HepG2 (cell line): Measurements from ENCODE around the gene EFCAB8. TPM values are rescaled to one million over a fixed set of nuclear protein-coding genes. Genes with fewer than 3 reads are reported as not detected.

ENCODE experiments used
- ARNTL ChIP-seq: sonication (generic); formaldehyde crosslinking; IDR thresholded peaks from 2 replicates; pipeline ENCODE4 v1.4.0; 2020; ENCODE audit warnings: mild to moderate bottlenecking, missing genetic modification reagents
- ASH2L ChIP-seq: fragments of 300-600, 200-600 bp; sonication (generic); IDR thresholded peaks from 2 replicates; pipeline ENCODE4 v1.7.0; 2017; ENCODE audit warnings: low read depth, mild to moderate bottlenecking, moderate library complexity, mixed read lengths, low read length; ENCODE audit not compliant: insufficient read length
- CEBPB ChIP-seq: IDR thresholded peaks from 2 replicates; pipeline ENCODE4 v1.6.1; 2011; ENCODE audit warnings: low read depth, low read length, improper control_type of control experiment, borderline replicate concordance
- KDM3A ChIP-seq: IDR thresholded peaks from 2 replicates; pipeline ENCODE4 v1.6.1; 2018; ENCODE audit warnings: low read depth, missing compliant biosample characterization
- MTA1 ChIP-seq: sonication (generic); formaldehyde crosslinking; IDR thresholded peaks from 2 replicates; pipeline ENCODE4 v1.4.0; 2020; ENCODE audit warnings: missing genetic modification reagents, mild to moderate bottlenecking, borderline replicate concordance
- MTF2 ChIP-seq: sonication (generic); formaldehyde crosslinking; IDR thresholded peaks from 2 replicates; pipeline ENCODE4 v1.5.0; 2020; ENCODE audit warnings: missing genetic modification reagents, borderline replicate concordance
- RFX1 ChIP-seq: fragments of 450-650 bp; IDR thresholded peaks from 2 replicates; pipeline ENCODE4 v1.6.1; 2017
- SMAD1 ChIP-seq: sonication (generic); formaldehyde crosslinking; IDR thresholded peaks from 2 replicates; pipeline ENCODE4 v1.4.0; 2020; ENCODE audit warnings: missing genetic modification reagents, low read depth, mild to moderate bottlenecking, borderline replicate concordance
- TBX3 ChIP-seq: fragments of 450-650 bp; IDR thresholded peaks from 2 replicates; pipeline ENCODE4 v1.6.1; 2017; ENCODE audit warnings: antibody characterized with exemption, mild to moderate bottlenecking, inconsistent platforms, borderline replicate concordance
- TCF7 ChIP-seq: sonication (generic); IDR thresholded peaks from 2 replicates; pipeline ENCODE4 v1.6.1; 2016; ENCODE audit warnings: antibody characterized with exemption, low read depth
- TOE1 ChIP-seq: sonication (generic); formaldehyde crosslinking; IDR thresholded peaks from 2 replicates; pipeline ENCODE4 v1.4.0; 2020; ENCODE audit warnings: mild to moderate bottlenecking, missing genetic modification reagents
- ZNF3 ChIP-seq: IDR thresholded peaks from 2 replicates; pipeline ENCODE4 v1.7.0; 2017; ENCODE audit warnings: inconsistent platforms
- ZNF558 ChIP-seq: sonication (generic); formaldehyde crosslinking; IDR thresholded peaks from 2 replicates; pipeline ENCODE4 v1.9.0; 2022; ENCODE audit warnings: mild to moderate bottlenecking, missing genetic modification reagents, borderline replicate concordance
- ZNF614 ChIP-seq: IDR thresholded peaks from 2 replicates; pipeline ENCODE4 v1.6.1; 2018; ENCODE audit warnings: missing biosample characterization, missing genetic modification reagents, inconsistent platforms, borderline replicate concordance
- ZNF644 ChIP-seq: IDR thresholded peaks from 2 replicates; pipeline ENCODE4 v1.6.1; 2016; ENCODE audit warnings: low read depth
- ZNF674 ChIP-seq: sonication (generic); formaldehyde crosslinking; IDR thresholded peaks from 2 replicates; pipeline ENCODE4 v1.5.0; 2020; ENCODE audit warnings: low read depth, mild to moderate bottlenecking, missing genetic modification reagents
- ZNF780A ChIP-seq: sonication (generic); formaldehyde crosslinking; IDR thresholded peaks from 2 replicates; pipeline ENCODE4 v1.8.0; 2022; ENCODE audit warnings: mild to moderate bottlenecking, missing genetic modification reagents, moderate library complexity
- ZZZ3 ChIP-seq: sonication (generic); formaldehyde crosslinking; IDR thresholded peaks from 2 replicates; pipeline ENCODE4 v1.4.0; 2020; ENCODE audit warnings: missing genetic modification reagents, mild to moderate bottlenecking, borderline replicate concordance
- polyA plus RNA-seq, 8 experiments: library from polyadenylated mRNA; depleted of rRNA in 3 of 8; stranded (reverse) in 7 of 8; unstranded in 1 of 8; fragments of >200 nt; fragmentation: Illumina TruSeq in 4 of 8; extraction: Trizol in 4 of 8; gene quantifications; 2 replicates each; pipeline versions ENCODE4 v1.2.1 to v1.2.3, GENCODE V29; 2011 to 2016; ENCODE audit warnings: low read depth in 4 of 8, missing spikeins in 1 of 8, mixed read lengths in 1 of 8; ENCODE audit not compliant: insufficient read depth in 1 of 8
- total RNA-seq, 5 experiments: library from RNA; depleted of rRNA; stranded (reverse); fragments of >200 nt; fragmentation: Illumina TruSeq; extraction: Trizol; gene quantifications; 2 replicates each; pipeline ENCODE4 v1.2.3, GENCODE V29; 2016; ENCODE audit warnings: low read depth in 1 of 5
- TF ChIP-seq, protein P1 (sequence below): sonication (generic); formaldehyde crosslinking; IDR thresholded peaks from 2 replicates; pipeline ENCODE4 v1.8.0; 2022; ENCODE audit warnings: missing genetic modification reagents, mild to moderate bottlenecking, inconsistent platforms, borderline replicate concordance
- TF ChIP-seq, protein P2 (sequence below): sonication (generic); formaldehyde crosslinking; conservative IDR thresholded peaks from 2 replicates; pipeline ENCODE4 v1.4.0; 2020; ENCODE audit warnings: missing genetic modification reagents
- TF ChIP-seq, protein P3 (sequence below): IDR thresholded peaks from 2 replicates; pipeline ENCODE4 v1.6.1; 2016; ENCODE audit warnings: mild to moderate bottlenecking, missing biosample characterization, missing genetic modification reagents

EFCAB8 gene
- total and polyA plus RNA-seq, 2 of the 13 experiments (the other 11 are each of a cell fraction or from before 2014, with no cell fraction given): 0.15 to 0.22 TPM

DNA sequence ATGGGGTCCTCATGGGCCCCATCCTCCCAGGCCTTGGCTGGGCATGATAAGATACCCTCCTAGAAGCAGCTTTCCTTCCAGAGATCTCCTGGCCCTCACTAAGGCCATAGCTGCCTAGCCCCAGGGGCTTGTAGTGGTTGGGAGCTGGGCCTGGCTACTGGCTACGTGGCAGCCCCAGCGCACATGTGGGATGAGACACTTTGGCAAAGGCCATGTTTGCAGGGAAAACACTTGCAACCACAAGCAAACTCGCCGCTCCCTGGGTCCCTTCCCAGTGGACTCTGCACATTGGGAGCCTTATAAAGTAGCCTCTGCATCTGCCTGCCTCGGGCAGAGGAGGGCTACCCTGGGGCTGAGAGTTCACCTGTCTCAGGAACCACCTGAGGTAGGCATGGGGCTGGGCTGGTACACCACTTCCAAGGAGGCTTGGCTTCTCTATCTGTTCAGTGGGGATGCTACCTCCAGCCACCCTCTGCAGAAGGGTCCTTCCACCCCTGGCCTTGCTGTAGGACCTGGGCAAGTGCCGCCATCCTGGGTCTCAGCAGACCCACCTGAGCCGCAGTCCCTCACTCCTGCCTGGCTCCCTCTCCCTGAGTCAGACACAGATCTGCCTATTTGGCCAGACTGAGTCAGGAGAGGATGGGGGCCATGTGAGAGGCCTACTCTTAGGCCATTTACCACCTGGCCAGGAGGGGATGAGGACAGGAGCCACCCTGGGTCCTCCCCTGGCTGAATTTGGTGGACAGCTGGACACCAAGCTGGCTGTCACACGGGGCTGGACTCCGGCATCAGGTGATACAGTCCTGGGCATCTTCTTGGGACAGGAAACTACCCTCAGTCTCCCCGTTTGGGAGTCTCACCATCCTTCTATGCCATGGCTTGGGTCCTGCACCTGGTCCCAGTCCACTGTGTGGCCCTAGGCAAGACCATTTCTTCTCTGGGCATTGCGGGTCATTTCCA is 148.9 kb downstream of the EFCAB8 start, which contains the start of gene BPIFB2 (continued):
- TF ChIP-seq, protein P1, sequence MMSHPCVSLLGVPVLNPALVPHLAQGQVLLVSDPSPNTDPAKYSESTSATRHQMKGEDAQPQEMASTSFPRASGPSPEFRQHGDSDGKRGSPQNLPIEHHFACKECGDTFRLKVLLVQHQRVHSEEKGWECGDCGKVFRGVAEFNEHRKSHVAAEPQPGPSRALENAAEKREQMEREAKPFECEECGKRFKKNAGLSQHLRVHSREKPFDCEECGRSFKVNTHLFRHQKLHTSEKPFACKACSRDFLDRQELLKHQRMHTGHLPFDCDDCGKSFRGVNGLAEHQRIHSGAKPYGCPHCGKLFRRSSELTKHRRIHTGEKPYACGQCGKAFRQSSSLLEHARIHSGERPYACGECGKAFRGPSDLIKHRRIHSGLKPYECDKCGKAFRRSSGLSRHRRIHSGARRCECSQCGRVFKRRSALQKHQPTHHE (CRISPR knock-in tag): peak; percentile 33
- TF ChIP-seq ZNF780A (CRISPR knock-in tag) (no peak), TOE1 (CRISPR knock-in tag) (0 out of 2 replicates have a peak, but pooled peaks have one; percentile 66), MTA1 (peak; percentile 98), CEBPB (peak; percentile 50; the same call in 1 of the 2 replicates), ZNF644 (CRISPR knock-in tag) (peak; percentile 97), ZNF674 (CRISPR knock-in tag) (peak; percentile 97; the same call in 1 of the 2 replicates), MTF2 (CRISPR knock-in tag) (no peak), ZZZ3 (CRISPR knock-in tag) (peak; percentile 86), ZNF3 (no peak), SMAD1 (peak; percentile 82; the same call in 1 of the 2 replicates), ZNF614 (CRISPR knock-in tag) (peak; percentile 96), TBX3 (peak; percentile 49), ARNTL (CRISPR knock-in tag) (peak; percentile 89), TCF7 (peak; percentile 83), ZNF558 (CRISPR knock-in tag) (peak; percentile 65; the same call in 1 of the 2 replicates), KDM3A (peak; percentile 97), ASH2L (peak; percentile 41), RFX1 (no peak)
- TF ChIP-seq, protein P2, sequence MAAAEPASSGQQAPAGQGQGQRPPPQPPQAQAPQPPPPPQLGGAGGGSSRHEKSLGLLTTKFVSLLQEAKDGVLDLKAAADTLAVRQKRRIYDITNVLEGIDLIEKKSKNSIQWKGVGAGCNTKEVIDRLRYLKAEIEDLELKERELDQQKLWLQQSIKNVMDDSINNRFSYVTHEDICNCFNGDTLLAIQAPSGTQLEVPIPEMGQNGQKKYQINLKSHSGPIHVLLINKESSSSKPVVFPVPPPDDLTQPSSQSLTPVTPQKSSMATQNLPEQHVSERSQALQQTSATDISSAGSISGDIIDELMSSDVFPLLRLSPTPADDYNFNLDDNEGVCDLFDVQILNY (CRISPR knock-in tag): 0 out of 2 replicates have a peak, but pooled peaks have one; percentile 2
- TF ChIP-seq, protein P3, sequence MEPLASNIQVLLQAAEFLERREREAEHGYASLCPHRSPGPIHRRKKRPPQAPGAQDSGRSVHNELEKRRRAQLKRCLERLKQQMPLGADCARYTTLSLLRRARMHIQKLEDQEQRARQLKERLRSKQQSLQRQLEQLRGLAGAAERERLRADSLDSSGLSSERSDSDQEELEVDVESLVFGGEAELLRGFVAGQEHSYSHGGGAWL (CRISPR knock-in tag): peak; percentile 25; the same call in 1 of the 2 replicates
